ENCODE results near the gene PNPLA3. TPM values are rescaled to one million over a fixed set of nuclear protein-coding genes. Genes with fewer than 3 reads are reported as not detected.

The PNPLA3 gene
- total and polyA plus RNA-seq, 12 donors = 0.08 to 0.95 (median 0.27) TPM; not detected in 5

- no peak overlapping the region for H3K27ac ChIP-seq
- WGBS, 2 donors = 30 to 31% methylated on average over 4 of the region's 4 CpGs
- no peak for DNase-seq
- no peaks in the 10 kb centered on the region for H3K9me3 ChIP-seq
- TF ChIP-seq, protein P1, sequence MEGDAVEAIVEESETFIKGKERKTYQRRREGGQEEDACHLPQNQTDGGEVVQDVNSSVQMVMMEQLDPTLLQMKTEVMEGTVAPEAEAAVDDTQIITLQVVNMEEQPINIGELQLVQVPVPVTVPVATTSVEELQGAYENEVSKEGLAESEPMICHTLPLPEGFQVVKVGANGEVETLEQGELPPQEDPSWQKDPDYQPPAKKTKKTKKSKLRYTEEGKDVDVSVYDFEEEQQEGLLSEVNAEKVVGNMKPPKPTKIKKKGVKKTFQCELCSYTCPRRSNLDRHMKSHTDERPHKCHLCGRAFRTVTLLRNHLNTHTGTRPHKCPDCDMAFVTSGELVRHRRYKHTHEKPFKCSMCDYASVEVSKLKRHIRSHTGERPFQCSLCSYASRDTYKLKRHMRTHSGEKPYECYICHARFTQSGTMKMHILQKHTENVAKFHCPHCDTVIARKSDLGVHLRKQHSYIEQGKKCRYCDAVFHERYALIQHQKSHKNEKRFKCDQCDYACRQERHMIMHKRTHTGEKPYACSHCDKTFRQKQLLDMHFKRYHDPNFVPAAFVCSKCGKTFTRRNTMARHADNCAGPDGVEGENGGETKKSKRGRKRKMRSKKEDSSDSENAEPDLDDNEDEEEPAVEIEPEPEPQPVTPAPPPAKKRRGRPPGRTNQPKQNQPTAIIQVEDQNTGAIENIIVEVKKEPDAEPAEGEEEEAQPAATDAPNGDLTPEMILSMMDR (IDR thresholded peaks at IDR 0.05) = no peak
- ATAC-seq = no peak
- no peak overlapping the region for H3K4me3 ChIP-seq
- peaks cover 0 to 15% (median 9%) of the 10 kb centered on the region in 9 donors for H3K4me1 ChIP-seq
- intact Hi-C loops (cut with DNase I) = no loop called here
- H3K36me3 ChIP-seq = no peaks in the 10 kb centered on the region
- peaks cover 6 to 67% (median 36%) of the 10 kb centered on the region in 7 donors for H3K27me3 ChIP-seq
These were observed 2.2 kb upstream of the PNPLA3 start for GRCh38 chr22:43921370-43921769.

DNA sequence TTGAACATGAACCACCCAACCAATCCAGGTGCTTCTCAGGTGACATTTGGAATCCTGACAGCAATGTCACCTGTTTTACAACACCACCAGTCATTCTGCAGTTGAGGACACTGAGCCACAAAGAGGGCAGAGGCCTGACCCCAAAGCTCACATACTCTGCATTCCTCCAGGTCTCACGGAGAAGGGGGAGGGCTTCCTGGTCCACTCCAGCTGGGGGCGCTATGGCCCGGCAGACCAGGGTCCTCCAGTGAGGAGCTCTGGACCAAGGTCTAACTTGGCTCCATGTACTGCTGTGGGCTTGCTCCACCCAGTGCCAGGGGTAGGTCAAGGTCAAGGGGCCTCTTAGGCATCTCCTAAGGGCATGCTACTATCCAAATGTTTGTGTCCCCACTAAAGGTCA, 1.5 kb upstream of the PNPLA3 start:
- ATAC-seq = no peak
- peaks cover 6 to 62% (median 36%) of the 10 kb centered on the region in 7 donors for H3K27me3 ChIP-seq

DNA sequence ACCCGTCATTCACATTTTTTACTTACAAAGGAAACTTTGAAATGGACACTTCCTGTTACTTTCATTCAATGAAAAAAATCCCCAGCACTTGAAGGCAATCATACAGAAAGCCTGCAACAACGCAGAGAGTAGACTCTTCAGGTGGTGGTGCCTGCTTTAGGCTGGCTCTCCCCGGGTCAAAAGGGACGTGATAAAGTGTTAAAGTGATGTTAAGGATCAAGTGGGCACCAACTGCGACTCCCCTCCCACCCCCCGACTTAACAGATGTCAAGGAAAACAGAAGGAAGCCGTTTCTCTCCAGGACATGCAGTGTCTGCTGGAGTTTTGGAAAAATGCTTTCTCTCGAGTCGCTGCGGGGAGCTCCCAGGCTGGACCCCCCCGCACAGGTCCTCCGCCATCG, 414 bp upstream of the PNPLA3 start:
- intact Hi-C loops (cut with DNase I) = no loop called here
- WGBS, 2 donors = 4% methylated on average over 10 to 13 of the region's 13 CpGs

More for the DNA sequence above, 1.5 kb upstream of the PNPLA3 start:
- TF ChIP-seq, protein P1 (IDR thresholded peaks at IDR 0.05) = no peak
- H3K36me3 ChIP-seq = no peaks in the 10 kb centered on the region
- 70 to 76% methylated on average over 3 of the region's 3 CpGs for WGBS, 2 donors
- no peaks in the 10 kb centered on the region for H3K9me3 ChIP-seq
- H3K4me1 ChIP-seq = peaks cover 0 to 15% (median 9%) of the 10 kb centered on the region in 9 donors
- H3K4me3 ChIP-seq = no peak overlapping the region
- no peak for DNase-seq
- H3K27ac ChIP-seq = no peak overlapping the region
- intact Hi-C loops (cut with DNase I) = no loop called here

DNA sequence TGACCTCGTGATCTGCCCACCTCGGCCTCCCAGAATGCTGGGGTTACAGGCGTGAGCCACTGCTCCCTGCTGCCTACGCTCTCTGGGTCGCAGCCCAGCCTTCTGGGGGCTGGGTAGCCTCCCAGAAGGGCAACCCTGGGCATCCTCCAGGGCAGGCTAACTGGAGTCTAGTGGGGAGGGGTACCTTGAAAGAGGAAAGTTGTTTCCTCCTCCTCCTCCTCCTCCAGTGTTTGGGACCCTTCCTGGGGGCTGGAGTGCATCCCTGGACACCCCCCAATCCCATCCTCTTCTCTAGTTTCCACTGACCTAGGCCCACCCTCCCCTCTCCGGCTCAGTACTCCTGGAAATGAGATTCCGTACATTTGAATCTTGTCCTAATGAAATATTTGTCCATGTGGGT, 1.3 kb downstream of the PNPLA3 start:
- ATAC-seq (no peak), DNase-seq (no peak)
- intact Hi-C loops (cut with DNase I) = no loop called here
- Histone ChIP-seq H3K4me1 (peaks cover 0 to 15% (median 9%) of the 10 kb centered on the region in 9 donors), H3K9me3 (no peaks in the 10 kb centered on the region), H3K27me3 (peaks cover 6 to 47% (median 18%) of the 10 kb centered on the region in 7 donors), H3K36me3 (no peaks in the 10 kb centered on the region), H3K27ac (no peak overlapping the region), H3K4me3 (no peak overlapping the region)
- TF ChIP-seq, protein P1 (IDR thresholded peaks at IDR 0.05) = no peak
- 55 to 59% methylated on average over 7 of the region's 7 CpGs for WGBS, 2 donors

More for the DNA sequence above, 414 bp upstream of the PNPLA3 start:
- no peak overlapping the region for H3K27ac ChIP-seq
- H3K27me3 ChIP-seq = peaks cover 6 to 59% (median 29%) of the 10 kb centered on the region in 7 donors
- TF ChIP-seq, protein P1 (IDR thresholded peaks at IDR 0.05) = no peak
- peak overlapping the region in 9 of 10 donors; percentile 36 to 70 (median 63) for H3K4me3 ChIP-seq
- H3K36me3 ChIP-seq = no peaks in the 10 kb centered on the region
- H3K4me1 ChIP-seq = peaks cover 0 to 15% (median 9%) of the 10 kb centered on the region in 9 donors
- no peaks in the 10 kb centered on the region for H3K9me3 ChIP-seq
- DNase-seq (no peak), ATAC-seq (no peak)

Measured in heart right ventricle (tissue), 16 donors.